Measurements from ENCODE around the gene UFL1.
A peak's percentile ranks its signal among the peaks of the same experiment; 100 is the strongest.
"Not testable (repeated sequence)": the region's sequence is repeated elsewhere in the genome, so short reads cannot be mapped to it uniquely, and the experiment has no call there.

Gene UFL1

DNA sequence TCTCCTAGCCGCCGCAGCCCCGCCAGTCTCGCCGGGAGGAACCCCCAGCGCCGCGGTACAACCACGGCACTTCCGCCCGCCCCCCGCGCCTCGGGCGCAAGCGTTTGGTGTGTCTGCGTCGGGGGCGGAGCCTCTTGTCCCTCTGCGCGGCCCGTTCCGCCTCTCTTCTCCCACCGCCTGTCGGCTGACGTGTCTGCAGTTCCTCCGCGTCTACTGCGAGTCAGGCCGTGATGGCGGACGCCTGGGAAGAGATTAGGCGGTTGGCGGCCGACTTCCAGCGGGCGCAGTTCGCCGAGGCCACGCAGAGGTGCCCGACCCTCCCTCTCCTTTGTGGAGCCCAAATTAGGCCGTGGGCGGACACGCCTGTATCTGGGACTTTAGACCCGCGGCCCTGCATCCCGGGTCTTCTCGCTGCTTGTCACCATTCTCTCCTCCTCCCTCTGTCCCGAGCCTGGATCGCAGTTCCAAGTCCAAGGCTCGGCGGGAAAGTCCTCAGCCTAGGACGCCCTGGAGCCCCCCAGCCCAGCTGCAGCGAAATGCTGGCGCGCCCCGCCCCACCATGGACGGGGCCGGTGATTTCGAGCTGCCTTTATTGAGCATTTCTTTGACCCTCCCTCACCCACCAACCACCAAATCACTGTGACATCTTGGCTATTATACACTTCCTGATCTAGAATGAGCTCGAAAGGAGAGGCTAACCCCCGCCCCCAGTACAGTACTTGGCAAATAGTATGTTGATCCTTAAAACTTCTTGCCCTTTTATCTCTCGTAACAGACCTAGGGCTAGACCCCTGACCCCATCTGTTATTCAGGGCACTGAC lies at the start of gene UFL1:
TSS of gene UFL1 (plus strand) at position 163 of the 821 bp plus-strand sequence. CDS start at position 231, 68 bp downstream.
- peak; percentile 91 for DNase-seq

- not testable (repeated sequence) for DNase-seq
Measured at GRCh38 chr6:96472291-96472690, 49.3 kb upstream of the UFL1 start.

DNA sequence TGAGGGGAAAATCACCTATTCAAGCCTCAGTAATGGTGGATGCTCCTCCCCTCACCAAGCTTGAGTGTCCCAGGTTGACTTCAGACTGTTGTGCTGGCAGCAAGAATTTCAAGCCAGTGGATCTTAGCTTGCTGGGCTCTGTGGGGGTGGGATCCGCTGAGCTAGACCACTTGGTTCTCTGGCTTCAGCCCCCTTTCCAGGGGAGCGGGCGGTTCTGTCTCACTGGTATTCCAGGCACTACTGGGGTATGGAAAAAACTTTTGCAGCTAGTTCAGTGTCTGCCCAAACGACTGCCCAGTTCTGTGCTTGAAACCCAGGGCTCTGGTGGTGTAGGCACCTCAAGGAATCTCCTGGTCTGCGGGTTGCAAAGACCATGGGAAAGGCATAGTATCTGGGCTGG lies 42.9 kb upstream of the UFL1 start:
- DNase-seq, result no peak

DNA sequence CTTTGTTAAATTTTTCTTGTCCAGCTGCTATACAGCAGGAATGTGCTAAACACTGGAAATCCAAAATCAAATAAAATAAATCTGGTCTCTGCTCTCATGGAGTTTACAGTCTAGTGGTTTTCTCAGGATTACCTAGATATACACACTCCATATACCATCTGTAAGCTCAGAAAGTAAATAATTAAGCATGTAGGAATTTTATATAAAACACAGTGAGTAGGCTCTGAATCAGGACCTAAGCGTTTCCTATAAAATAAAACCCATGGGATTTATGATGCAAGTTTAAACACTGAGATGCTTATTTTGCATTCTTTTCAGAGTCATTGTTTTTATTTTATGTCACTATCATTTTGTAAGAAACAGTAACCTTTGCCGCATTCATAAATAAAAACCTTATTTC lies 29.7 kb upstream of the UFL1 start:
- DNase-seq, result no peak

GRCh38 chr6:96499781-96500180 lies 21.8 kb upstream of the UFL1 start:
- DNase-seq, result no peak

DNA sequence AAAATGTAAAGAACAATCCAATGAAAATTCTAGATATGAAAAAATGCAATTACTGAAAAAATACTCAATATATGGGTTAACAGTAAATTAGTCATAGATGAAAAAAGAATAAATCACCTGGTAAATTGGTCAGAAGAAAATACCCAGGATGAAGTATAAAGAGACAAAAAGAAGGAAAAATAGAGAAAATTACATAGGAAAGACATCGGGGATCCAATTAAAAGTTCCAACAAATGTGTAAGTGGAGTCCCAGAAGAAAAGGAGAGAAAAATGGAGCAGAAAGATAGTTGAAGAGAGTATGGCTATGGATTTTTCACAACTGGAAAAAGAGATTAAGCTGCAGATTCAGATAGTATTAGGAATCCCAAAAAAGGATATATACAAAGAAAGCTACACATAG lies 18.7 kb upstream of the UFL1 start:
- no peak for DNase-seq

DNA sequence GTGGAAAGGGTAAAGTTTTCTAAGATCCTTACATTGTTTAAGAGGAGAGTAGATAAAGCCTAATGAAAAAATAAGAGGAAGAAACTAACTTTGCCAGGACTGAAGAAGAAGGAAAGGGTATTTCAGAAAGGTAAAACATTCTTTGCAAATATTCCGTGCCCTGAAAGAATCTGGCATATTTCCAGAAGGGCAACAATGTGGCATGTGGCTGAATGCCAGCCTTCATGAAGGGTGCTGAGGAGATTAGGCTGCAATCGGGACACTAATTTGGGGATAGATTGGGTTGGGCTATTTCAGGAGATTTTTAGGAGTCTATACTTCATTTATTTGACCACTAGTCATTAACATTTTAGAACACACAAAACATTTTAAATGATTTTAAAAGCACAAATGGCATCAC lies 16.2 kb upstream of the UFL1 start:
- DNase-seq, result no peak

DNA sequence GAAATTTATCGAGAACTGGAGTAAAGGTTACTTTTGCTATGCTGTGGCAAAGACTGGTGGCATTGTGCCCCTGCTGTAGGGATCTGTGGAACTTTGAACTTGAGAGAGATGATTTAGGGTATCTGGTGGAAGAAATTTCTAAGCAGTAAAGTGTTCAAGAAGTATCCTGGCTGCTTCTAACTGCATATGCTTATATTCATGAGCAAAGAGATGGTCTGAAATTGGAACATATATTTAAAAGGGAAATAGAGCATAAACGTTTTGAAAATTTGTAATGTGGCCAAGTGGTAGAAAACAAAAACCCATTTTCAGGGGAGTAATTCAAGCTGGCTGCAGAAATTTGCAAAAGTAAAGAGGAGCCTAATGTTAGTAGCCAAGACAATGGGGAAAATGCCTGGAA lies 12.3 kb upstream of the UFL1 start:
- no peak for DNase-seq

GRCh38 chr6:96520171-96521115 lies 1.2 kb upstream of the UFL1 start:
- no peak for DNase-seq

- DNase-seq, result peak; percentile 74
Measured at GRCh38 chr6:96521306-96521643, 331 bp upstream of the UFL1 start.

DNA sequence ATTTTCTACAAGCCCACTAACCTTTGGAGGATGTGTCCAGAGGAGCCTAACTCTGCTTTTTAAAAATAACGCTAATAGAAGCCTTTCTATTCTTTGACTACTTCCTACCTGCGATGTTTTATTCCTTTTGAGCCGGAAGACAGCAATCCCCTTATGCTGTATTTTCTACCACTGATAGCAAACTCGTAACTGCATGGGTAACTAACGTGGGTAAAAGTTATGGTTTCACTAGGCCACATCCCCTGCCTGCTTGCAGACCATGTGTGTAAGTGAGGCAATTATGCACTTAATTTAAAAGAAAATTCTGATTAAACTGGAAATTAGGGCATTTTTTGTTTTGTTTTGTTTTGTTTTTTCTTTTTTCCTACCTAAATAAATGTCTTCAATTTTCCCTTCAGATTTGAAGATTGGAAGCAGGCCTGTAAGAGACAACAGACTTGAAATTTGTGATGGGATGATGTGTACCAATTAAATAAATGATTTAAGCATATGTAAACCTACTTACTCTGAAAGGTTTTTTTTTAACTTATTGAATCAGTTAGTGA lies 931 bp downstream of the UFL1 start:
- peak; percentile 28 for DNase-seq

- DNase-seq, result no peak
Measured at GRCh38 chr6:96528193-96528592, 6.6 kb downstream of the UFL1 start.

DNA sequence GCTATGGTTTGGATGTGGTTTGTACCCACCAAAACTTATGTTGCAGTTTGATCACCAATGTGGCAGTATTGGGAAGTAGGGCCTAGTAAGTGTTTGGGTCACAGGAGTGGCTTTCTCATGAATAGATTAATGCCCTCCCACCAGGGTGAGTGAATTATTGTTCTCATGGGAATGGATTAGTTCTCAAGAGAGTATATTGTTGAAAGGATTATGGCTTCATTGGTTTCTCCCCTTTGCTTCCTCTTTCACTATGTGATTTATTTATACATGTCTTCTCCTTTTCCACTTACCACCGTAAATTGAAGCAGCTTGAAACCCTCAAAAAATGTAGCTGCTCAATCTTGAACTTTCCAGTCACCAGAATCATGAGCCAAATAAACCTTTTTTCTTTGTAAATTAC lies 10.8 kb downstream of the UFL1 start:
- DNase-seq, result no peak

GRCh38 chr6:96537726-96538125 lies 16.1 kb downstream of the UFL1 start:
- peak; percentile 1 for DNase-seq

DNA sequence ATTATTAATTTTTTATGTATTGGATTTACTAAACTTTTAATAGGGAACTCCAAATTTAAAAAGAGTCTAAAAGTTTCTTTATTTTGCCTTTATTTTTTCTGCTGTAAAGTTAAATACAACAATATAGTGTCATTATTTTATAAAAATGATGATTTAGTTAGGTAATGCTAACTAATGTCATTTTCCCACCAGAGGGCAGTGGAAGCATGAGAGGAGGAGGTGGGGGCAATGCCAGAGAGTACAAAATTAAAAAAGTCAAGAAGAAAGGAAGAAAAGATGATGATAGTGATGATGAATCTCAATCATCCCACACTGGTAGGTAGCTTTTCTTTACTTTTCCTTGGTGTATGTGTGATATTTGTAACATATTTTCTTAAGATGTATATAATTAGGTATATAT lies 21.1 kb downstream of the UFL1 start:
- peak; percentile 3 for DNase-seq

DNA sequence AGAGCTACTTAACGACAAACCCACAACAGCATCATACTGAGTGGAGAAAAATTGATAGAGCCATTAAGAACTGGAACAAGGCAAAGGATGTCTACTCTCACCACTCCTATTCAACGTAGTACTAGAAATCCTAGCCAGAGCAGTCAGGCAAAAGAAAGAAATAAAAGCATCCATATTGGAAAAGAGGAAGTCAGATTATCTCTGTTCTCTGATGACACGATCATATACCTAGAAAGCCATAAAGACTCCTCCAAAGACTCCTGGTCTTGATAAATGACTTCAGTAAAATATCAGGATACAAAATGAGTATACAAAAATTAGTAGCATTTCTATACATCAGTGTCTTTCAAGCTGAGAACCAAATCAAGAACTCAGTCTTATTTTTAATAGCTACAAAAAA lies 24.3 kb downstream of the UFL1 start:
- no peak for DNase-seq

GRCh38 chr6:96547654-96548053 lies 26.0 kb downstream of the UFL1 start:
- DNase-seq, result no peak

DNA sequence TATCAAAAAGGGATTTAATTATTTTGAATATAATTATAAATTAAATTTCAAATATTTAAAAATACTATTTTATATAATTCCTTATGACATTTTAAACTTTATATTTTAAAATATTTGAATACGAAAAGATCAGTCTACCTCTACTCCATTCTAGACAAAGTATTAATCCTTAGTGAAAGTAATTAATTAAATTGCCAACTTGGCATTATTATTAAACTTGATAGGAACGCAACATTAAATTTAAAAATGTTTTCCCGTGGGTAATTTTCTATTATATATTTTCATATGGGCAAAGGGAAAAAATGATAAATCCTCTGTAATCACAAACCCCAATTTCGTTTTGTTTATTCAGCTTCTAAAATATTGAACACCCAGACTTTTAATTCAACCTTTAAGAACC lies 33.0 kb downstream of the UFL1 start:
- DNase-seq, result no peak

DNA sequence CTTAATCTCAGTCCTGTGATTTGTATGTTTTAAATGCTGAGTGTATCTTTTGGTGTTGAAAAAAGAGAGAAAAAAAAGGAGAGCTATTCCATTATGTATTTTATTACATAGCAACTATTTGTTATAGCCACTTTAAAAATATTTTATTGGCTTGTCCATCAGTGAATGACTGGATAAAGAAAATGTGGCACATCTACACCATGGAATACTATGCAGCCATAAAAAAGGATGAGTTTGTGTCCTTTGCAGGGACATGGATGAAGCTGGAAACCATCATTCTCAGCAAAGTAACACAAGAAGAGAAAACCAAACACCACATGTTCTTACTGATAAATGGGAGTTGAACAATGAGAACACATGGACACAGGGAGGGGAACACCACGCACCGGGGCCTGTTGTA lies 38.1 kb downstream of the UFL1 start:
- not testable (repeated sequence) for DNase-seq

DNA sequence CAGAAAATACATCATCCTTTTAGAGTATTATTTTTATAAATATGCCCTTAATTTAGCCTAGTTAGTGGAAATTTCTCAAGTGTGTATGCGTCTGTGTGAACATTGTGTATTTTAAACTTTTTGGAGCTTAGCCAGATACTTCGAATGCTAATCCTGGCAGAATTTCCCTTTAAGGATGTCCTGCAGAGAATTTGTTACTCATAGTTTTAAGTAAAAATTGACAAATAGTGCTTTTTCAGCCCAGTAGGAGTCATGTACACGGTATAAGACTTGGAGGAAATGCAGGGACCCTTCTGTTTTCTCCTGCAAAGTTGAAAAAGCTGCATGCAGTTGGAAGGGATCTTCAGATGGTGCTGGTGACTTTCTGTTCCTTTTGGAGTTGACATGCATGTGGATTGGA lies 41.3 kb downstream of the UFL1 start, which contains the start of gene FHL5:
TSS of gene FHL5 (plus strand) at position 243 of the 400 bp plus-strand sequence. CDS start 40,486 bp downstream, outside the sequence.
- no peak for DNase-seq

DNA sequence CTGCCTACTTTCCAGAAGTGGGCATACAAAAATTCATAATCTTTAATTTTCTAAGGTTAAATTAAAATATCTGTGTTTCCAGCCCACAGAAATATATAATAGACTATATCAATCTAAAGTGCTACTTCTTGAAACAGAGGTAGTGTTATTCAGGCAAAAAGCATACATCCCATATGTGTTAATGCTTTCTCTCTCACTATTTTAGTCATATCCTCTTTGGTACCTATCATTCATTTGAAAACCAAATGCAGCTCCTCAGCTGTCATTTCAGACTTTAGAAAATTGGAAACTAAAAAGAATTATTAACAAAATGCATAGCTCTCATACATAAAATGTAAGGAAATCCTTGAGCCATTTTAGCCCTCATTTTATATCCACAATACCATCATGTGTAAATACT lies 42.2 kb downstream of the UFL1 start:
- DNase-seq, result no peak

- DNase-seq, result no peak
Measured at GRCh38 chr6:96570053-96570452, 48.4 kb downstream of the UFL1 start.

- no peak for DNase-seq
Measured at GRCh38 chr6:96571551-96571950, 49.9 kb downstream of the UFL1 start.

DNA sequence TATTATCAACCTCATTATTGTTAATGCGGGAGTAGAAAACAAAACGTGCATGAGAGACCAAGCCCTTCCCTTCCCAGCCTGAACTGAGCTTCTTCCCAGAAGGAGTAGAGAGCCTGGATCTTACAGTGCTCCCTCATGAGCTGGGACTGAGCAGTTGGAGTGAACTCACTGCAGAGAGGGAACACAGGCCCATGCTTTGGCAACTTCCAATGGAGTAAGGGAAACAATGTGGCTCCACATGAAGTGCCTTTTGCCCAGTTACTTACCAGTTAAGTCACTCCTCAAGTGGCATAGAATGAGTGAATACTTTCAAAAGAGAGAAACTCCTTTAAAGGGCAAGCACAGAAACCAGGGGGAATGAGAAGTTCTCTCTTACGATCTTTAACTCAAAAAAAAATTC lies 53.8 kb downstream of the UFL1 start:
- DNase-seq, result no peak

Measured in NCI-H1092 treated with DMSO at 0.1 percent for 48 hours (cell line).